ENCODE data around the gene NAB2.

NAB2 gene

GRCh38 chr12:57094208-57095160 is 5.6 kb downstream of the NAB2 start:
- FAIRE-seq = no peak

GRCh38 chr12:57095440-57095839 is 6.5 kb downstream of the NAB2 start:
- no peak for FAIRE-seq

GRCh38 chr12:57096099-57096572 is 7.2 kb downstream of the NAB2 start:
- FAIRE-seq = no peak

GRCh38 chr12:57096748-57097553 is 8.0 kb downstream of the NAB2 start:
- no peak for FAIRE-seq

GRCh38 chr12:57097554-57097835 is 8.6 kb downstream of the NAB2 start:
- no peak for FAIRE-seq

- no peak for FAIRE-seq
Observed at GRCh38 chr12:57098546-57098945, 9.6 kb downstream of the NAB2 start.

GRCh38 chr12:57099047-57099714 is 10.3 kb downstream of the NAB2 start:
- no peak for FAIRE-seq

- FAIRE-seq = no peak
Observed at GRCh38 chr12:57099766-57100165, 10.9 kb downstream of the NAB2 start.

GRCh38 chr12:57101892-57102695 is 13.2 kb downstream of the NAB2 start:
- FAIRE-seq = no peak

GRCh38 chr12:57103856-57104255 is 14.9 kb downstream of the NAB2 start:
- no peak for FAIRE-seq

- FAIRE-seq = no peak
Observed at GRCh38 chr12:57104292-57104910, 15.5 kb downstream of the NAB2 start.

- no peak for FAIRE-seq
Observed at GRCh38 chr12:57105011-57105753, 16.3 kb downstream of the NAB2 start.

- FAIRE-seq = no peak
Observed at GRCh38 chr12:57106021-57106708, 17.3 kb downstream of the NAB2 start.

GRCh38 chr12:57107456-57108155 is 18.7 kb downstream of the NAB2 start:
- FAIRE-seq = no peak

- FAIRE-seq = no peak
Observed at GRCh38 chr12:57109207-57110103, 20.5 kb downstream of the NAB2 start.

GRCh38 chr12:57110104-57111030 is 21.5 kb downstream of the NAB2 start:
- FAIRE-seq = no peak

GRCh38 chr12:57111031-57111734 is 22.3 kb downstream of the NAB2 start, which contains the start of gene STAT6:
Gene STAT6, minus strand, starts transcription at chr12:57111362. Its CDS starts 3,084 bp downstream, at chr12:57108278.
- FAIRE-seq = no peak

Measured in islet of Langerhans (tissue), 1 donor.